IMR-90 (cell line): ENCODE data around the gene MPI. TPM values are rescaled to one million over a fixed set of nuclear protein-coding genes. Genes with fewer than 3 reads are reported as not detected.

Source experiments
- ATAC-seq: fragments of 200-7000 bp; cut with Tn5 transposase; 2 replicates; pipeline ENCODE4 v1.9.1; 2020; ENCODE audit warnings: low read depth, mild to moderate bottlenecking, moderate library complexity
- BruUV-seq: library from RNA; stranded (reverse); fragments of 400-500 nt; replicated peaks from 2 replicates; lab custom pipeline; 2021; lab: Mats Ljungman, UMichigan
- CTCF ChIA-PET: fragments of 300-600 bp; formaldehyde crosslinking; extraction: SDS; loops from one replicate; lab custom pipeline; 2021; ENCODE audit warnings: antibody characterized with exemption; lab: Yijun Ruan, JAX
- POLR2A ChIA-PET: fragments of 300-600 bp; sonication (Branson Sonifier 250); formaldehyde crosslinking; loops from one replicate; lab custom pipeline; 2022; ENCODE audit warnings: antibody characterized with exemption; ENCODE audit not compliant: unreplicated experiment; lab: Charles Lee
- DNase-seq: peaks from one replicate; pipeline ENCODE4 v3.0.0; 2013
- H2AFZ ChIP-seq: replicated peaks from 2 replicates; pipeline ENCODE3; 2013; ENCODE audit warnings: low read length, mild to moderate bottlenecking; ENCODE audit not compliant: poor library complexity
- H2AK5ac ChIP-seq: 2 replicates; pipeline ENCODE4 v1.6.1; 2013; ENCODE audit warnings: low read depth, low read length, inconsistent platforms
- H2AK9ac ChIP-seq: replicated peaks from 2 replicates; pipeline ENCODE3; 2013; ENCODE audit warnings: mild to moderate bottlenecking, low read depth, low read length, moderate library complexity; ENCODE audit not compliant: poor library complexity
- H2BK120ac ChIP-seq: 2 replicates; pipeline ENCODE4 v1.6.1; 2013; ENCODE audit warnings: low read depth, low read length, inconsistent platforms
- H2BK15ac ChIP-seq: 3 replicates; pipeline ENCODE4 v1.6.1; 2013; ENCODE audit warnings: low read depth, low read length, inconsistent platforms
- H2BK20ac ChIP-seq: 2 replicates; pipeline ENCODE4 v1.6.1; 2013; ENCODE audit warnings: low read depth, mild to moderate bottlenecking, inconsistent platforms, low read length, moderate library complexity
- H2BK5ac ChIP-seq: 2 replicates; pipeline ENCODE4 v1.6.1; 2013; ENCODE audit warnings: mild to moderate bottlenecking, low read depth, low read length, inconsistent platforms; ENCODE audit not compliant: poor library complexity, severe bottlenecking
- H3K14ac ChIP-seq: replicated peaks from 2 replicates; pipeline ENCODE4 v1.6.1; 2013; ENCODE audit warnings: low read depth, low read length, inconsistent platforms
- H3K18ac ChIP-seq: 2 replicates; pipeline ENCODE4 v1.6.1; 2013; ENCODE audit warnings: low read depth, low read length, control low read depth
- H3K23ac ChIP-seq: 2 replicates; pipeline ENCODE4 v1.6.1; 2013; ENCODE audit warnings: low read depth, low read length, inconsistent platforms
- H3K27ac ChIP-seq: 2 replicates; pipeline ENCODE4 v1.5.1; 2013; ENCODE audit warnings: mild to moderate bottlenecking, control low read depth, low read length; ENCODE audit not compliant: insufficient read depth
- H3K27me3 ChIP-seq: 2 replicates; pipeline ENCODE4 v1.6.1; 2013; ENCODE audit warnings: low read length; ENCODE audit not compliant: control insufficient read depth, insufficient read depth
- H3K36me3 ChIP-seq: 2 replicates; pipeline ENCODE4 v1.6.1; 2013; ENCODE audit warnings: low read length, mixed read lengths; ENCODE audit not compliant: control insufficient read depth, insufficient read depth
- H3K4ac ChIP-seq: 2 replicates; pipeline ENCODE4 v1.6.1; 2013; ENCODE audit warnings: low read depth, low read length, inconsistent platforms
- H3K4me1 ChIP-seq: 2 replicates; pipeline ENCODE4 v1.6.1; 2013; ENCODE audit warnings: low read length, mixed read lengths; ENCODE audit not compliant: control insufficient read depth, insufficient read depth
- H3K4me2 ChIP-seq: 2 replicates; pipeline ENCODE4 v1.6.1; 2013; ENCODE audit warnings: low read depth, mild to moderate bottlenecking, control low read depth, low read length, moderate library complexity
- H3K4me3 ChIP-seq: 2 replicates; pipeline ENCODE4 v1.5.1; 2013; ENCODE audit warnings: low read depth, mild to moderate bottlenecking, control low read depth, low read length, moderate library complexity; ENCODE audit not compliant: insufficient read depth
- H3K56ac ChIP-seq: 2 replicates; pipeline ENCODE4 v1.6.1; 2013; ENCODE audit warnings: low read length, inconsistent platforms; ENCODE audit not compliant: insufficient read depth; ENCODE audit errors: extremely low read depth
- H3K79me1 ChIP-seq, 2 experiments: 2 replicates each; pipeline ENCODE4 v1.6.1; 2013; ENCODE audit warnings: low read length in 2 of 2, inconsistent platforms in 1 of 2, low read depth in 1 of 2
- H3K9ac ChIP-seq: 2 replicates; pipeline ENCODE4 v1.6.1; 2013; ENCODE audit warnings: low read depth, low read length, control low read depth
- H3K9me1 ChIP-seq: 2 replicates; pipeline ENCODE4 v1.6.1; 2013; ENCODE audit warnings: low read length, inconsistent platforms; ENCODE audit not compliant: insufficient read depth
- H3K9me3 ChIP-seq: 2 replicates; pipeline ENCODE4 v1.6.1; 2013; ENCODE audit warnings: low read length; ENCODE audit not compliant: control insufficient read depth, insufficient read depth
- H4K20me1 ChIP-seq: 2 replicates; pipeline ENCODE4 v1.6.1; 2013; ENCODE audit warnings: low read length, inconsistent platforms; ENCODE audit not compliant: insufficient read depth
- H4K5ac ChIP-seq: 2 replicates; pipeline ENCODE4 v1.6.1; 2013; ENCODE audit warnings: mild to moderate bottlenecking, low read depth, low read length, control low read depth
- H4K8ac ChIP-seq, 2 experiments: 2 replicates each; pipeline ENCODE4 v1.6.1; 2013; ENCODE audit warnings: low read depth in 2 of 2, low read length in 2 of 2, control low read depth in 1 of 2, inconsistent platforms in 1 of 2
- H4K91ac ChIP-seq: 2 replicates; pipeline ENCODE4 v1.6.1; 2013; ENCODE audit warnings: low read depth, low read length, inconsistent platforms; ENCODE audit not compliant: insufficient read depth
- BHLHE40 ChIP-seq: fragments of 150-350 bp; IDR thresholded peaks from 2 replicates; pipeline ENCODE4 v1.6.1; 2016; ENCODE audit warnings: mild to moderate bottlenecking, low read depth, low read length
- CEBPB ChIP-seq: IDR thresholded peaks from 2 replicates; pipeline ENCODE4 v1.6.1; 2012; ENCODE audit warnings: low read depth, low read length, improper control_type of control experiment
- CHD1 ChIP-seq: IDR thresholded peaks from 2 replicates; pipeline ENCODE4 v1.6.1; 2012; ENCODE audit warnings: low read depth, low read length, improper control_type of control experiment
- CTCF ChIP-seq: conservative IDR thresholded peaks from 2 replicates; pipeline ENCODE4 v1.5.1; 2012; ENCODE audit warnings: mild to moderate bottlenecking, low read depth, low read length, improper control_type of control experiment
- ELK1 ChIP-seq: fragments of 150-350 bp; IDR thresholded peaks from 2 replicates; pipeline ENCODE4 v1.6.1; 2016; ENCODE audit warnings: low read depth, mild to moderate bottlenecking, low read length, moderate library complexity, borderline replicate concordance
- FOS ChIP-seq: fragments of 150-350 bp; IDR thresholded peaks from 2 replicates; pipeline ENCODE4 v1.6.1; 2016; ENCODE audit warnings: low read depth, low read length
- MAFK ChIP-seq: IDR thresholded peaks from 2 replicates; pipeline ENCODE4 v1.6.1; 2012; ENCODE audit warnings: low read depth, low read length, improper control_type of control experiment
- MAZ ChIP-seq: IDR thresholded peaks from 2 replicates; pipeline ENCODE4 v1.6.1; 2012; ENCODE audit warnings: low read depth, mild to moderate bottlenecking, low read length, improper control_type of control experiment, moderate library complexity, borderline replicate concordance
- MXI1 ChIP-seq: IDR thresholded peaks from 2 replicates; pipeline ENCODE4 v1.6.1; 2012; ENCODE audit warnings: low read depth, mild to moderate bottlenecking, low read length, moderate library complexity, borderline replicate concordance
- NFE2L2 ChIP-seq: fragments of 150-350 bp; IDR thresholded peaks from 2 replicates; pipeline ENCODE4 v1.6.1; 2016; ENCODE audit warnings: low read depth, mild to moderate bottlenecking, low read length
- POLR2A ChIP-seq: IDR thresholded peaks from 2 replicates; pipeline ENCODE4 v1.6.1; 2012; ENCODE audit warnings: mild to moderate bottlenecking, low read depth, low read length
- RAD21 ChIP-seq: IDR thresholded peaks from 2 replicates; pipeline ENCODE4 v1.6.1; 2012; ENCODE audit warnings: low read length, improper control_type of control experiment
- RCOR1 ChIP-seq: IDR thresholded peaks from 2 replicates; pipeline ENCODE4 v1.6.1; 2012; ENCODE audit warnings: mild to moderate bottlenecking, low read length, improper control_type of control experiment; ENCODE audit not compliant: insufficient replicate concordance
- RFX5 ChIP-seq: IDR thresholded peaks from 2 replicates; pipeline ENCODE4 v1.8.0; 2012; ENCODE audit warnings: low read depth, mild to moderate bottlenecking, low read length, moderate library complexity
- SMC3 ChIP-seq: fragments of 150-350 bp; IDR thresholded peaks from 2 replicates; pipeline ENCODE4 v1.6.1; 2016; ENCODE audit warnings: low read depth, mild to moderate bottlenecking, antibody characterized with exemption, low read length, moderate library complexity
- USF2 ChIP-seq: fragments of 150-350 bp; IDR thresholded peaks from 2 replicates; pipeline ENCODE4 v1.6.1; 2017; ENCODE audit warnings: mild to moderate bottlenecking, antibody characterized with exemption, low read length, low read depth
- WGBS, 2 experiments: methylation state at CpG; one replicate each; pipeline versions ENCODE4 v1.1.5 to v1.1.7; 2013; ENCODE audit warnings: missing lambda C conversion rate in 2 of 2; ENCODE audit not compliant: insufficient read length in 1 of 2; ENCODE audit errors: extremely low coverage in 2 of 2; 5-methylcytosine and 5-hydroxymethylcytosine counted together
- dilution Hi-C: fragments of 300-500 bp; cut with HindIII; formaldehyde crosslinking; loops from one replicate; pipeline ENCODE4 v1.14.3; 2018; ENCODE audit warnings: low sequenced_read_pairs; ENCODE audit not compliant: unreplicated experiment
- in situ Hi-C: fragments of 300-500 bp; cut with MboI; formaldehyde crosslinking; loops from 3 replicates; pipeline ENCODE4 v1.14.3; 2019; ENCODE audit warnings: low sequenced_read_pairs, inconsistent platforms, mixed read lengths
- intact Hi-C: fragments of 100-400 bp; cut with micrococcal nuclease; formaldehyde crosslinking; loops from 2 replicates; pipeline ENCODE4 v1.10.0; 2022
- polyA plus RNA-seq, 3 experiments: library from polyadenylated mRNA; depleted of rRNA; stranded (reverse); fragments of >200 nt; gene quantifications; 2 replicates each; pipeline ENCODE4 v1.2.3, GENCODE V29; 2012; ENCODE audit warnings: low replicate concordance in 1 of 3
- total RNA-seq: library from RNA; depleted of rRNA; stranded (reverse); fragments of >200 nt; gene quantifications from 2 replicates; pipeline ENCODE4 v1.2.3, GENCODE V29; 2012

MPI gene
- total and polyA plus RNA-seq, 2 of the 4 experiments (the other 2 are of a cell fraction): 80.1 to 91.8 TPM

DNA sequence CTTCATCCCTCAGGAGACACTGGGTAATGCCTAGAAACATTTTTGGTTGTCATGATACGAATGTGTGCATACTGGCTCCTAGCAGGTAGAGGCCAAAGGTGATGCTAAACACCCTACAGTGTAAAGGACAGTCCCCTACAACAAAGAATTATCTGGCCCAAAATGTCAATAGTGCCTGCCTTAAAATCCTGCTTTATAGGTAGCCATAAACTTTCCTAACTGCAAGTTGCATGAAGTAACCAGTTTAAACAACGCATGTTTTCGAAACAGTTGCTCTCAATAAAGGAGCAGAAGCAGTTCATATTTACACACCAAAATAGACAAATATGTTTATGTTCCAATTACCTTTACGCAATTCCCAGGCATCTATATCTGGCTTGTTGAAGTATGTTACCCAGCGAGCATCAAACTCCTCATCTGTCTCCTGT lies 38.9 kb downstream of the MPI start:
- Histone ChIP-seq H2BK120ac (no peak overlapping the region), H2AFZ (no peak overlapping the region), H3K36me3 (peaks cover 26% of the 10 kb centered on the region), H3K4me2 (no peak overlapping the region), H2AK5ac (no peak overlapping the region), H4K91ac (no peak overlapping the region), H3K23ac (no peak overlapping the region; the same call in 1 of the 2 replicates), H3K4me1 (no peaks in the 10 kb centered on the region), H3K79me1 (peaks cover 13 to 29% of the 10 kb centered on the region in 2 experiments), H3K27ac (no peak overlapping the region), H4K5ac (no peak overlapping the region), H3K14ac (no peak overlapping the region), H3K27me3 (no peaks in the 10 kb centered on the region), H3K56ac (no peak overlapping the region), H3K18ac (no peak overlapping the region), H2BK20ac (no peak overlapping the region), H3K4me3 (no peak overlapping the region), H2AK9ac (no peak overlapping the region), H3K9ac (no peak overlapping the region), H2BK5ac (no peak overlapping the region), H2BK15ac (no peak overlapping the region), H3K4ac (no peak overlapping the region), H4K20me1 (peaks cover 11% of the 10 kb centered on the region; the same call in 1 of the 2 replicates), H3K9me3 (no peaks in the 10 kb centered on the region), H4K8ac (no peak overlapping the region), H3K9me1 (peaks cover 5% of the 10 kb centered on the region; the same call in 1 of the 2 replicates)
- TF ChIP-seq ELK1 (no peak), BHLHE40 (no peak), MAFK (no peak), CHD1 (no peak), MXI1 (no peak), USF2 (no peak), RCOR1 (no peak), NFE2L2 (no peak), RAD21 (no peak), CEBPB (no peak), MAZ (no peak), SMC3 (no peak), POLR2A (no peak), FOS (no peak), RFX5 (no peak), CTCF (no peak)
- intact Hi-C loops: no loop called here
- in situ Hi-C loops: no loop called here
- no CpG with 5 or more reads among the region's 5 CpGs for WGBS, 2 experiments
- ChIA-PET POLR2A (no interaction called here), CTCF (no interaction called here)
- ATAC-seq (no peak), DNase-seq (no peak)
- no TSS peak for BruUV-seq
- dilution Hi-C loops: no loop called here
